Peyer's patch (tissue), 4 donors: ENCODE data around the gene DHX32.

Source experiments
- POLR2A ChIP-seq, 2 donors: fragments of 450-650 bp; IDR thresholded peaks; one replicate each; pipeline ENCODE4 v1.5.1; 2017; ENCODE audit warnings: antibody characterized with exemption in 2 of 2, mild to moderate bottlenecking in 2 of 2, moderate library complexity in 2 of 2
- TF ChIP-seq, protein P1 (sequence below), 6 experiments: fragments of 450-650 bp in 4 of 6; fragments of 200-600 bp in 2 of 6; sonication (generic) in 1 of 6; IDR thresholded peaks; one replicate each; pipeline ENCODE4 v1.5.1; 2017 to 2019; ENCODE audit warnings: antibody characterized with exemption in 6 of 6, mild to moderate bottlenecking in 3 of 6, moderate library complexity in 1 of 6

DNA sequence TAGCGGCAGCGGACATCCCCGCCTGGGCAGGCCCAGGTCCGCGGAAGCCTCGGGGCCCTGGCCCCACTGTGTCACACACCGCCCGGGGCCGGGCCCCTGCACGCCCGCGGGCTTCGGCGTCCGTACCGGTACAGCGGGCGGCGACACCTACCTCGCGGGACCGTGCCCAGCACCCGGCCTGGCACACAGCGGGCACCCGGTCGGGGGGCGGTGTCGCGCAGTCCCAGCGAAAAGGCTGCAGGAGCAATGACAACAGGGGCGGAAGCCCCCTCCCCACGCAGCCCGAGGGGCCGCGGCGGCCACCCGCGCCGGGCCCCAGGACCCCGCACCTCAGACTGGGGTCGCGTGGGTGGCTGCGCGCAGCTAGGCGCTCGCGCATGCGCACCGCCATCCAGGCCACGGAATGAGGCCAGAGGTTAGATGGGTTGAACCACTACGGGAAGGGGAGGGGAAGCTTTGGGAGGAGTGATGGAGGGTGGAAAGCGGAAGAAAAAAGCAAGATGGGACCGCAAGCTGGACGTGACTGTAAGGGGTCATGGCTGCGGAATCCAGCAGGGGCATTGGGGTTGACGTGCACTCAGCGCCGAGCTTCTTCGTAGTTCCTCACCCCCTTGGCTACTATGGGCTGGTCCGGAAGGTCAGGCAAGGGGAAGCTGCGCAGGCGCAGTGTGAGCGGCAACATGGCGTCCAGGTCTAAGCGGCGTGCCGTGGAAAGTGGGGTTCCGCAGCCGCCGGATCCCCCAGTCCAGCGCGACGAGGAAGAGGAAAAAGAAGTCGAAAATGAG lies 58.0 kb downstream of the DHX32 start, which contains the start of the genes BCCIP and UROS:
- TF ChIP-seq, protein P1, sequence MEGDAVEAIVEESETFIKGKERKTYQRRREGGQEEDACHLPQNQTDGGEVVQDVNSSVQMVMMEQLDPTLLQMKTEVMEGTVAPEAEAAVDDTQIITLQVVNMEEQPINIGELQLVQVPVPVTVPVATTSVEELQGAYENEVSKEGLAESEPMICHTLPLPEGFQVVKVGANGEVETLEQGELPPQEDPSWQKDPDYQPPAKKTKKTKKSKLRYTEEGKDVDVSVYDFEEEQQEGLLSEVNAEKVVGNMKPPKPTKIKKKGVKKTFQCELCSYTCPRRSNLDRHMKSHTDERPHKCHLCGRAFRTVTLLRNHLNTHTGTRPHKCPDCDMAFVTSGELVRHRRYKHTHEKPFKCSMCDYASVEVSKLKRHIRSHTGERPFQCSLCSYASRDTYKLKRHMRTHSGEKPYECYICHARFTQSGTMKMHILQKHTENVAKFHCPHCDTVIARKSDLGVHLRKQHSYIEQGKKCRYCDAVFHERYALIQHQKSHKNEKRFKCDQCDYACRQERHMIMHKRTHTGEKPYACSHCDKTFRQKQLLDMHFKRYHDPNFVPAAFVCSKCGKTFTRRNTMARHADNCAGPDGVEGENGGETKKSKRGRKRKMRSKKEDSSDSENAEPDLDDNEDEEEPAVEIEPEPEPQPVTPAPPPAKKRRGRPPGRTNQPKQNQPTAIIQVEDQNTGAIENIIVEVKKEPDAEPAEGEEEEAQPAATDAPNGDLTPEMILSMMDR (IDR thresholded peaks at IDR 0.05): no peak
- peak; percentile 30 to 44 for TF ChIP-seq POLR2A (IDR thresholded peaks at IDR 0.05)
